Gastroesophageal sphincter (tissue), 3 donors: ENCODE measurements around the gene ID2.

Experiments
- EP300 ChIP-seq: sonication (generic); formaldehyde crosslinking; IDR thresholded peaks from one replicate; pipeline ENCODE4 v1.6.1; 2017; ENCODE audit warnings: antibody characterized with exemption, mild to moderate bottlenecking
- POLR2A ChIP-seq, 2 donors: fragments of 450-650 bp; IDR thresholded peaks; one replicate each; pipeline ENCODE4 v1.6.1; 2017; ENCODE audit warnings: antibody characterized with exemption in 2 of 2, mild to moderate bottlenecking in 2 of 2, moderate library complexity in 1 of 2
- POLR2AphosphoS5 ChIP-seq: sonication (generic); formaldehyde crosslinking; IDR thresholded peaks from one replicate; pipeline ENCODE4 v1.6.1; 2017; ENCODE audit warnings: antibody characterized with exemption
- TF ChIP-seq, protein P1 (sequence below), 4 experiments: fragments of 200-600 bp in 2 of 4; fragments of 450-650 bp in 2 of 4; sonication (generic) in 1 of 4; IDR thresholded peaks; one replicate each; pipeline ENCODE4 v1.5.1; 2017 to 2019; ENCODE audit warnings: antibody characterized with exemption in 4 of 4, mild to moderate bottlenecking in 2 of 4, moderate library complexity in 2 of 4

DNA sequence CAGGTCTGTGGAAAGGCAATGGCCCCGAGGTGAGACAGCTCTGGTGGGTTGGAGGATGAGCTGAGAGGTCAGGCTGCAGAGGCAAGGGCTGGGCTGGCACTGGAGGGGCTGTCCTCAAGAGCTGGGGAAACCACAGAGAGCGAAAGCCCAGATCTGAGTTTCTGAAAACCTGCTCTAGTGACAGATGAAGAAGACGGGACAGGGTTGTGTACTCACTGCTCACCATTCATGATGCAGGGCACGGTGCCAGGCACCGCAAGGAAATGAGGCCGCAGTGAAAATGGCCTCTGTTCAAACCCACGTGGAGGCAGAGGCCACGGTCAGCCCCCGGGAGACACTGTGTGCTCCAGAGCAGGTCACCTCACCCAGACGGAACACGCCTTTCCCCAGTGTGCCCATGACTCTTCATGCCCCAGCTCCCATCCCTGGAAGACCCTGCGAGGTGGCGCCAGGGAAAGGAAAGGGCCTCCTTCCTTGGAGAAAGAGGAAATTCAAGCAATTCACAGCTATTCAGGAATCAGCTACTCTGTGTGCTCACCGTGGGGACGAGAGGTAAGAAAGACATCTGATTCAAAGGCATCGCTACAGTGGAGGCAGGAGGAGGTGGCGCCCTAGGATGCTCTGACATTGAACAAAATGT lies 24.3 kb upstream of the ID2 start:
- TF ChIP-seq, protein P1, sequence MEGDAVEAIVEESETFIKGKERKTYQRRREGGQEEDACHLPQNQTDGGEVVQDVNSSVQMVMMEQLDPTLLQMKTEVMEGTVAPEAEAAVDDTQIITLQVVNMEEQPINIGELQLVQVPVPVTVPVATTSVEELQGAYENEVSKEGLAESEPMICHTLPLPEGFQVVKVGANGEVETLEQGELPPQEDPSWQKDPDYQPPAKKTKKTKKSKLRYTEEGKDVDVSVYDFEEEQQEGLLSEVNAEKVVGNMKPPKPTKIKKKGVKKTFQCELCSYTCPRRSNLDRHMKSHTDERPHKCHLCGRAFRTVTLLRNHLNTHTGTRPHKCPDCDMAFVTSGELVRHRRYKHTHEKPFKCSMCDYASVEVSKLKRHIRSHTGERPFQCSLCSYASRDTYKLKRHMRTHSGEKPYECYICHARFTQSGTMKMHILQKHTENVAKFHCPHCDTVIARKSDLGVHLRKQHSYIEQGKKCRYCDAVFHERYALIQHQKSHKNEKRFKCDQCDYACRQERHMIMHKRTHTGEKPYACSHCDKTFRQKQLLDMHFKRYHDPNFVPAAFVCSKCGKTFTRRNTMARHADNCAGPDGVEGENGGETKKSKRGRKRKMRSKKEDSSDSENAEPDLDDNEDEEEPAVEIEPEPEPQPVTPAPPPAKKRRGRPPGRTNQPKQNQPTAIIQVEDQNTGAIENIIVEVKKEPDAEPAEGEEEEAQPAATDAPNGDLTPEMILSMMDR (IDR thresholded peaks at IDR 0.05): no peak
- TF ChIP-seq POLR2A (IDR thresholded peaks at IDR 0.05): no peak
- no peak for TF ChIP-seq POLR2AphosphoS5
- no peak for TF ChIP-seq EP300
